ENCODE measurements around the gene GLUL. TPM values are rescaled to one million over a fixed set of nuclear protein-coding genes. Genes with fewer than 3 reads are reported as not detected.

The GLUL gene
- total and polyA plus RNA-seq, 9 donors, result 587 to 1,338 (median 1,017) TPM

DNA sequence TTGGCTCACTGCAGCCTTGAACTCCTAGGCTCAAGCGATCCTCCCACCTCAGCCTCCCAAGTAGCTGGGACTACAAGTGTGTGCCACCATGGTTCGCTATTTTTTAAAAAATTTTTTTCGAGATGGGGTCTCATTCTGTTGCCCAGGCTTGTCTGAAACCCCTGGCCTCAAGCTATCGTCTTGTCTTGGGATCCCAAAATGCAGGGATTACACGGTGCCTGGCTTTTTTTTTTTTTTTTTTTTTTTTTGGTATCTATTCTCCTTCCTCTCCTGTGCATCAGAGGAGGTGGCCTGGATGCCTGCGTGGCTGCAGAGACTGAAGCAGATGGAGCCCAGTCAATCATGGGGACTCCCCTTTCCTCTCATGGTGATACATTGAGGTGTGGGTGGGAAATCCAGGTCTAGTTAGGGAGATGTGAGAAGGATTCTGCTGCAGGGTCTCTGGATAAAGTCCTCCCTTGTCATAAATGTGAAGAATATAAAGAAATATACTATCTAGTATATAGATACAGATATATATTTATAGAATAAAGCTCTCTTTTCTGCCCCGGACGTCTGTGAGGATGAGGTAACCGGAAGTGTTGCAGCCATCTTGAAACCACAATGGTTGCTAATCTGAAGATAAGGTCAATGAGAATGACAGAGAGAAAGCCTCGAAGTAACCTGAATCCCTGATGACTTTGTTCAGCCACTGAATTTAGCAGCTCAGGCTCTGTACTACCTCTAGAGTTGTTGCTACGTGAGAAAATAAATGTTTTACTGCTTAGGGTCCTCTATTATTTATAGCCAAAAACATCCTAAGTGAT lies 38.9 kb upstream of the GLUL start:
- H3K27me3 ChIP-seq, result no peaks in the 10 kb centered on the region
- no peak overlapping the region for H3K4me3 ChIP-seq
- no peaks in the 10 kb centered on the region for H3K4me1 ChIP-seq (ENCODE audit: insufficient read depth)
- H3K27ac ChIP-seq, result no peak overlapping the region
- intact Hi-C loops (cut with DNase I), result no loop called here
- TF ChIP-seq, protein P1, sequence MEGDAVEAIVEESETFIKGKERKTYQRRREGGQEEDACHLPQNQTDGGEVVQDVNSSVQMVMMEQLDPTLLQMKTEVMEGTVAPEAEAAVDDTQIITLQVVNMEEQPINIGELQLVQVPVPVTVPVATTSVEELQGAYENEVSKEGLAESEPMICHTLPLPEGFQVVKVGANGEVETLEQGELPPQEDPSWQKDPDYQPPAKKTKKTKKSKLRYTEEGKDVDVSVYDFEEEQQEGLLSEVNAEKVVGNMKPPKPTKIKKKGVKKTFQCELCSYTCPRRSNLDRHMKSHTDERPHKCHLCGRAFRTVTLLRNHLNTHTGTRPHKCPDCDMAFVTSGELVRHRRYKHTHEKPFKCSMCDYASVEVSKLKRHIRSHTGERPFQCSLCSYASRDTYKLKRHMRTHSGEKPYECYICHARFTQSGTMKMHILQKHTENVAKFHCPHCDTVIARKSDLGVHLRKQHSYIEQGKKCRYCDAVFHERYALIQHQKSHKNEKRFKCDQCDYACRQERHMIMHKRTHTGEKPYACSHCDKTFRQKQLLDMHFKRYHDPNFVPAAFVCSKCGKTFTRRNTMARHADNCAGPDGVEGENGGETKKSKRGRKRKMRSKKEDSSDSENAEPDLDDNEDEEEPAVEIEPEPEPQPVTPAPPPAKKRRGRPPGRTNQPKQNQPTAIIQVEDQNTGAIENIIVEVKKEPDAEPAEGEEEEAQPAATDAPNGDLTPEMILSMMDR (IDR thresholded peaks at IDR 0.05), result no peak
- TF ChIP-seq EP300 (IDR thresholded peaks at IDR 0.05) (no peak), POLR2A (IDR thresholded peaks at IDR 0.05) (no peak)
- WGBS, 3 donors, result 67 to 75% (median 73%) methylated on average over 11 of the region's 11 CpGs
- H3K9me3 ChIP-seq, result no peaks in the 10 kb centered on the region
- DNase-seq, result no peak
- H3K36me3 ChIP-seq, result no peaks in the 10 kb centered on the region

GRCh38 chr1:182428043-182428442 lies 36.5 kb upstream of the GLUL start:
- TF ChIP-seq POLR2A (IDR thresholded peaks at IDR 0.05) (no peak), EP300 (IDR thresholded peaks at IDR 0.05) (no peak)
- TF ChIP-seq, protein P1 (IDR thresholded peaks at IDR 0.05), result no peak
- Histone ChIP-seq H3K27ac (no peak overlapping the region), H3K9me3 (no peaks in the 10 kb centered on the region), H3K36me3 (no peaks in the 10 kb centered on the region), H3K27me3 (no peaks in the 10 kb centered on the region), H3K4me1 (ENCODE audit: insufficient read depth) (no peaks in the 10 kb centered on the region), H3K4me3 (no peak overlapping the region)
- intact Hi-C loops (cut with DNase I), result no loop called here
- 80 to 96% (median 86%) methylated on average over 2 of the region's 2 CpGs for WGBS, 3 donors
- no peak for DNase-seq

DNA sequence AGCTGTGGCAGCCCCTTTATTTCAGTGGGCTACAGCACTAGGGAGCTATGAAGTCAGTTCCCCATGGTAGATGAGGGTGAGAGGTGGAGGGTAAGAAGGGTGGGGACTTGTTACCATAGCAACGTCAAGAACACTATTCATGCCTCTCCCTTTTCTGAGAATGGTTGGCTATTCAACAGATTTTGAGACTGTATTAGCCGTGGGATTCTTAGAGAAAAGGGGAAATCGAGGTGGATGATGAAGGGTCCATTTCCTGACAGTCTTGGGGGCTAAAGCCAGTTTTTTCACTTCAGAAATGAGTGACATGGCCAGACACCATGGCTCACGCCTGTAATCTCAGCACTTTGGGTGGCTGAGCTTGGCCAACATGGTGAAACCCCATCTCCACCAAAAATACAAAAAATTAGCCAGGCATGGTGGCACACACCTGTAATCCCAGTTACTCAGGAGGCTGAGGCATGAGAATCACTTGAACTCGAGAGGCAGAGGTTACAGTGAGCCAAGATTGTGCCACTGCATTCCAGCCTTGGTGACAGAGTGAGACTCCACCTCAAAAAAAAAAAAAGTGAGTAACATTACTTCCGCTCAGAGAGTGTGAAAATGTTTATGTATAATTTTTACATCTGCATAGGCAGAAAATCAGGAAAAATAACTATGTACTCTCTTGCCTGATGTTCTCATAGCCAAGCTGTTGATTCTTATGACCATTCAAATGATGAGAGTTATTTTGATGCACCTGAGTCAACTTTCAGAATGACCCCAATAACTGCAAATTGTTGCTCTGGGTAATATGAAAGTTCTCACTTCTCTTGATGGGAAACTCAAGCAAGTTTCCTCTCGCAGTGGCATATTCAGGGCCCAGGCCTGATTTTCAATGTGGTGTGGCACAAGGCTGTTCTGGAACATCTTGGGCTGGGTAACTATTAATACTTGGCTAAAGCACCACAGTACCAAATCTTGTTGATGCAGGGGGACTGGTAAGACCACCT lies 35.1 kb upstream of the GLUL start:
- Histone ChIP-seq H3K4me3 (no peak overlapping the region), H3K36me3 (no peaks in the 10 kb centered on the region), H3K27ac (no peak overlapping the region), H3K9me3 (no peaks in the 10 kb centered on the region), H3K4me1 (ENCODE audit: insufficient read depth) (no peaks in the 10 kb centered on the region), H3K27me3 (no peaks in the 10 kb centered on the region)
- DNase-seq, result no peak
- TF ChIP-seq, protein P1 (IDR thresholded peaks at IDR 0.05), result no peak
- no peak for TF ChIP-seq POLR2A (IDR thresholded peaks at IDR 0.05)
- TF ChIP-seq EP300 (IDR thresholded peaks at IDR 0.05), result no peak
- 77 to 85% (median 81%) methylated on average over 7 of the region's 7 CpGs for WGBS, 3 donors
- intact Hi-C loops (cut with DNase I), result no loop called here

DNA sequence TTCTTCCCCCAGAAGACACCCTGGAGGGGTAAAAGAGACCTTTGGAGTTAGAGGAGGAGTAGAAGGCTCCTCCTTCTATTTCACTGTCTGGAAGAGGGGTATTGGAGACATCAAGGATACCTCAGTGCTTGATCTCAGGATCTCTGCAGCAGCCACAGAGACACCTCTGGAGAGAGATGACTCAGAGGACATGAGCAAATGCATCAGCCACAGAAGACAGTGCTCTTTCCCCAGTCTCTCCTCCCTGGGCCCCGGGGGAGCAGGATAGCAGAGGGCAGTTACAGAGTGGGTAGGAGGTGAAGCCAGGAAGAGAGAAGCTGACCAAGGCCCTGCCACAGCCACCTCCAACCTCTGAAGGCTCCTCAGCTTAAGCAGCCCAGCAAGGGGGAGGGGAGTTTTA lies 24.2 kb upstream of the GLUL start:
- intact Hi-C loops (cut with DNase I), result no loop called here
- H3K4me3 ChIP-seq, result no peak overlapping the region
- H3K9me3 ChIP-seq, result no peaks in the 10 kb centered on the region
- no peaks in the 10 kb centered on the region for H3K27me3 ChIP-seq
- WGBS, 3 donors, result 41 to 61% (median 47%) methylated on average over 1 of the region's 1 CpG
- no peaks in the 10 kb centered on the region for H3K4me1 ChIP-seq (ENCODE audit: insufficient read depth)
- no peak for TF ChIP-seq EP300 (IDR thresholded peaks at IDR 0.05)
- TF ChIP-seq, protein P1 (IDR thresholded peaks at IDR 0.05), result no peak
- TF ChIP-seq POLR2A (IDR thresholded peaks at IDR 0.05), result no peak
- no peak for DNase-seq
- no peaks in the 10 kb centered on the region for H3K36me3 ChIP-seq
- H3K27ac ChIP-seq, result no peak overlapping the region

All from ovary (tissue), 9 donors.